Nephron progenitor cell (in vitro differentiated cells): ENCODE data around the gene KDM4B.

ENCODE experiments used
- DNase-seq: peaks from one replicate; pipeline ENCODE4 v3.0.0; 2021
- H3K27ac Mint-ChIP-seq: 2 replicates; pipeline ENCODE4 v1.8.0; 2021; ENCODE audit warnings: mild to moderate bottlenecking, moderate library complexity, mixed read lengths
- H3K27me3 Mint-ChIP-seq: 2 replicates; pipeline ENCODE4 v1.8.0; 2021; ENCODE audit warnings: mild to moderate bottlenecking, low read depth, mixed read lengths; ENCODE audit not compliant: poor library complexity
- H3K36me3 Mint-ChIP-seq: 2 replicates; pipeline ENCODE4 v1.8.0; 2021; ENCODE audit warnings: low read depth, mixed read lengths
- H3K4me1 Mint-ChIP-seq: 2 replicates; pipeline ENCODE4 v1.8.0; 2021; ENCODE audit warnings: mixed read lengths
- H3K4me3 Mint-ChIP-seq: 2 replicates; pipeline ENCODE4 v1.8.0; 2021; ENCODE audit warnings: mild to moderate bottlenecking, moderate library complexity, mixed read lengths
- H3K9me3 Mint-ChIP-seq: 2 replicates; pipeline ENCODE4 v1.8.0; 2021; ENCODE audit warnings: mild to moderate bottlenecking, moderate library complexity, mixed read lengths
- CTCF ChIP-seq: fragments of 200-600 bp; sonication (generic); IDR thresholded peaks from 2 replicates; pipeline ENCODE4 v1.5.0; 2021; ENCODE audit warnings: antibody characterized with exemption

Gene KDM4B

GRCh38 chr19:5051619-5052018, 82.7 kb downstream of the KDM4B start:
- peaks cover 16% of the 10 kb centered on the region for H3K4me1 Mint-ChIP-seq
- H3K36me3 Mint-ChIP-seq, result no peaks in the 10 kb centered on the region
- DNase-seq, result no peak
- no peak overlapping the region for H3K27ac Mint-ChIP-seq
- no peak for TF ChIP-seq CTCF
- H3K27me3 Mint-ChIP-seq, result peaks cover 7% of the 10 kb centered on the region
- no peak overlapping the region for H3K4me3 Mint-ChIP-seq
- no peaks in the 10 kb centered on the region for H3K9me3 Mint-ChIP-seq

GRCh38 chr19:5052515-5052914, 83.6 kb downstream of the KDM4B start:
- Mint-ChIP-seq H3K27ac (no peak overlapping the region), H3K4me1 (peaks cover 15% of the 10 kb centered on the region), H3K9me3 (no peaks in the 10 kb centered on the region), H3K36me3 (peaks cover 5% of the 10 kb centered on the region), H3K27me3 (peaks cover 7% of the 10 kb centered on the region), H3K4me3 (no peak overlapping the region)
- no peak for DNase-seq
- TF ChIP-seq CTCF, result no peak

- no peak for DNase-seq
- Mint-ChIP-seq H3K36me3 (peaks cover 8% of the 10 kb centered on the region), H3K4me3 (no peak overlapping the region), H3K27me3 (peaks cover 7% of the 10 kb centered on the region), H3K27ac (peak overlapping the region; percentile 71), H3K9me3 (no peaks in the 10 kb centered on the region), H3K4me1 (peaks cover 20% of the 10 kb centered on the region)
- no peak for TF ChIP-seq CTCF
Observed at GRCh38 chr19:5052945-5053485, 84.1 kb downstream of the KDM4B start.

GRCh38 chr19:5053661-5054060, 84.7 kb downstream of the KDM4B start:
- H3K4me1 Mint-ChIP-seq, result peaks cover 14% of the 10 kb centered on the region
- no peak overlapping the region for H3K4me3 Mint-ChIP-seq
- peaks cover 8% of the 10 kb centered on the region for H3K36me3 Mint-ChIP-seq
- H3K27ac Mint-ChIP-seq, result no peak overlapping the region
- H3K27me3 Mint-ChIP-seq, result peaks cover 7% of the 10 kb centered on the region
- H3K9me3 Mint-ChIP-seq, result no peaks in the 10 kb centered on the region
- TF ChIP-seq CTCF, result no peak
- DNase-seq, result no peak

GRCh38 chr19:5054551-5055456, 85.9 kb downstream of the KDM4B start:
- Mint-ChIP-seq H3K4me1 (peaks cover 11% of the 10 kb centered on the region), H3K36me3 (peaks cover 8% of the 10 kb centered on the region), H3K27ac (peak overlapping the region; percentile 45), H3K4me3 (no peak overlapping the region), H3K27me3 (peaks cover 5% of the 10 kb centered on the region), H3K9me3 (no peaks in the 10 kb centered on the region)
- TF ChIP-seq CTCF, result no peak
- DNase-seq, result no peak

GRCh38 chr19:5055457-5055776, 86.5 kb downstream of the KDM4B start:
- peaks cover 3% of the 10 kb centered on the region for H3K27me3 Mint-ChIP-seq
- H3K4me1 Mint-ChIP-seq, result peaks cover 6% of the 10 kb centered on the region
- TF ChIP-seq CTCF, result no peak
- no peak overlapping the region for H3K27ac Mint-ChIP-seq
- H3K4me3 Mint-ChIP-seq, result no peak overlapping the region
- no peaks in the 10 kb centered on the region for H3K9me3 Mint-ChIP-seq
- DNase-seq, result no peak
- H3K36me3 Mint-ChIP-seq, result peaks cover 11% of the 10 kb centered on the region
